RWPE2 (cell line): ENCODE measurements around the gene ZBTB22.
A peak's percentile ranks its signal among the peaks of the same experiment; 100 is the strongest.

Experiments used
- ATAC-seq: fragments of 200-7000 bp; cut with Tn5 transposase; 3 replicates; pipeline ENCODE4 v1.9.1; 2021; ENCODE audit warnings: low read depth
- DNase-seq: peaks from one replicate; pipeline ENCODE4 v3.0.0-alpha.2; 2020; ENCODE audit warnings: low spot score
- H3K27ac ChIP-seq: fragments of 450-650 bp; 2 replicates; pipeline ENCODE4 v1.5.1; 2017; ENCODE audit warnings: mild to moderate bottlenecking; ENCODE audit not compliant: poor library complexity, severe bottlenecking
- H3K27me3 ChIP-seq: fragments of 250-450 bp; sonication (Bioruptor Pico); 2 replicates; pipeline ENCODE4 v1.5.1; 2021; ENCODE audit warnings: mild to moderate bottlenecking, moderate library complexity; ENCODE audit not compliant: insufficient read depth, poor library complexity, severe bottlenecking
- H3K36me3 ChIP-seq: fragments of 250-450 bp; sonication (Bioruptor Pico); 2 replicates; pipeline ENCODE4 v1.5.1; 2020; ENCODE audit warnings: low read depth, mild to moderate bottlenecking, moderate library complexity
- H3K4me1 ChIP-seq: fragments of 250-450 bp; sonication (Bioruptor Pico); 2 replicates; pipeline ENCODE4 v1.5.1; 2021; ENCODE audit warnings: mild to moderate bottlenecking, moderate library complexity; ENCODE audit not compliant: insufficient read depth, poor library complexity, severe bottlenecking
- H3K4me3 ChIP-seq: fragments of 250-450 bp; sonication (Bioruptor Pico); 2 replicates; pipeline ENCODE4 v1.5.1; 2021; ENCODE audit warnings: mild to moderate bottlenecking, moderate library complexity; ENCODE audit not compliant: severe bottlenecking
- H3K9me3 ChIP-seq: fragments of 250-450 bp; sonication (Bioruptor Pico); 2 replicates; pipeline ENCODE4 v1.5.1; 2021; ENCODE audit warnings: mild to moderate bottlenecking, moderate library complexity; ENCODE audit not compliant: severe bottlenecking
- CTCF ChIP-seq: fragments of 450-650 bp; IDR thresholded peaks from one replicate; pipeline ENCODE4 v1.5.1; 2017; ENCODE audit warnings: mild to moderate bottlenecking, moderate library complexity; ENCODE audit not compliant: poor library complexity, severe bottlenecking

Gene ZBTB22

GRCh38 chr6:33318426-33319073 lies 1.0 kb upstream of the ZBTB22 start:
- Histone ChIP-seq H3K4me3 (peak overlapping the region; percentile 47), H3K9me3 (no peaks in the 10 kb centered on the region), H3K27me3 (no peaks in the 10 kb centered on the region), H3K27ac (peak overlapping the region; percentile 82), H3K4me1 (peaks cover 31% of the 10 kb centered on the region), H3K36me3 (peaks cover 31% of the 10 kb centered on the region)
- TF ChIP-seq CTCF, result no peak
- ATAC-seq (no peak), DNase-seq (no peak)

DNA sequence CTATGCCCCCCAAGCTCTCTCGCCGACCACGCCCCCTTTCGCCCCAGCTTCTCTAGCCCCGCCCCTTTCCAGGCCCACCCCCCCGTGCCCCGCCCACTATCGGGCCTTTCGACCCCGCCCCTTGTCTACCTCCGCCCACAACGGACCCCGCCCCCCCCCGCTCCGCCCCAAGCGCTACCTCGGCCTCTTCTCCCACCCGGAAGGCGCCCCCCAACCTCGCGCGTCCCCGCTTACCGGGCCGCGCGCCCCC lies 200 bp downstream of the ZBTB22 start:
- H3K36me3 ChIP-seq, result peaks cover 34% of the 10 kb centered on the region

DNA sequence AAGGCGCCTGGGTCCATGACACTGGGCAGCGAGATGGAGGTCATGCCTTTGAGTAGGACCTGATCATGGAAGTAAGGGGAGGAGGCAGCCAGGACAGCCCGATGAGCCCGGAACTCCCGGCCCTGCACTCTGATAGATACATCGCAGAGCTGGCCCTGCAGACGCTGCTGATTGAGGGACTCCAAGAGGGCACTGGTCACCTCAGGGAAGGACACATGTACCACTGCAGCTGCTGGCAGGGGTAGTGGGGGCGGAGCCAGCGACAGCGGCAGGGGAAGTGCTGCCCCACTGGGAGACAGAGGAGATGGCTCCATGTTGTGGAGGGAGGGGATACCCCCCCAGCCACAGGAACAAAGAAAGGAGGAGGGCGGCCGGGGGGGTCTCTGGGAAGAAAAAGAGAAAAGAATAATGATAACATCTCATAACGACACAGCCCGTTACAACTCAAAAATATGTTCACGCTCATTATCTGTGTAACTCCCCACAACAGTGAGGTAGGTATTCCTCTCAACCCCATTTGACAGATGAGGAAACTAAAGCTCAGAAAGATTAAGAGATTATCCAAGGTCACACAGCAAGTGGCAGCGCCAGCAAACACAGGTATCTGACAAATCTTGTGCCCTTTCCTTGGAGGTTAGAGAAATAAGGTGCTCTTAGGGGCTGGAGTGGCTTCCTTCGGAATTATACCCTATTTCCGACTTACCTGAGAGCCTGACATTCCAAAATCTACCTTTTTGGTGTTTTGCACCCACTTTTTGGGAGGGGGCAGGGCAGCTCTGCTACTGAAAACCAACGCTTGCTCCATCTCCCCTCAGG lies 733 bp downstream of the ZBTB22 start:
- no peaks in the 10 kb centered on the region for H3K27me3 ChIP-seq
- peaks cover 39% of the 10 kb centered on the region for H3K36me3 ChIP-seq
- peak overlapping the region; percentile 11 for H3K4me3 ChIP-seq
- no peak for ATAC-seq
- DNase-seq, result no peak
- H3K27ac ChIP-seq, result peak overlapping the region; percentile 82
- H3K4me1 ChIP-seq, result peaks cover 29% of the 10 kb centered on the region
- TF ChIP-seq CTCF, result no peak
- no peaks in the 10 kb centered on the region for H3K9me3 ChIP-seq

More for the DNA sequence above, 200 bp downstream of the ZBTB22 start:
- TF ChIP-seq CTCF, result no peak
- DNase-seq (no peak), ATAC-seq (no peak)
- no peaks in the 10 kb centered on the region for H3K9me3 ChIP-seq
- H3K27me3 ChIP-seq, result no peaks in the 10 kb centered on the region
- H3K4me1 ChIP-seq, result peaks cover 31% of the 10 kb centered on the region
- H3K4me3 ChIP-seq, result peak overlapping the region; percentile 11
- H3K27ac ChIP-seq, result peak overlapping the region; percentile 82

DNA sequence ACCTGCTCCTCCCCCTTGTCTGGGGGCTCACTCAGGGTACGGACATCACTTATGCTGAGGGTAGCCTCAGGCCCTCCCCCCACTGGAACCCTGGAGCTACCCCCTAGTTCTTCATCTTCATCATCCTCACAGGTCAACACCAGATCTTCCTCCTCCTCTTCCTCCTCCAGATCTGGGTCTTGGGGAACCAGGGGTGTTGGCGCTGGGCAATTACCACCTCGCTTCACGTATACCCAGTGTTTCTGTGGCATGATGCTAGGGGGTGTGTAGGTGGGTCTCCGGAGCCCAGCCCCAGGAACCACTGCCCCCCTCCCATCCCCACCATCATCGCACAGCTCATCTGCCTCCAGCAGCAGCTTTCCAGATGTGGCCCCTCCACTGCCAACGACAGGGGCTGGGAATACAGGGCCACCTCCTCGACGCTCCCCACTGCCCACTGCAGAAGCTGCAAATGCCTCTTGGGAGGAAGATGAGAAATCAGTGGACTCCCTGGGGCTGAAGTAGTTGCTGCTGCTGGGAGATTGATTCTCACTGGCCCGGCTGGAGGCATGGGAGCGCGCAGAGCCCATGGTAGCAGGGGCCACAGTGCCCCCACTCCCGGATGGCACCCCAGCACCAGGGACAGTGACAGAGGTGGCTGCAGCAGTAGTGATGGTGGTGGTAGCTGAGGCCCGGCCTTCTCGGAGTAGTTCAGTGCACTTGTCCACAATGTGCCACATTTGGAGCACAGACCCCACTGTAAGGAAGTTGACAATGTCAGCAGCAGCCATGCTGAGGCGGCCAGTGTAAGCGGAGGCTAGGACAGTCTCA lies 1.5 kb downstream of the ZBTB22 start:
- TF ChIP-seq CTCF, result no peak
- no peak for DNase-seq
- ATAC-seq, result no peak
- Histone ChIP-seq H3K27me3 (no peaks in the 10 kb centered on the region), H3K4me1 (peaks cover 21% of the 10 kb centered on the region), H3K27ac (no peak overlapping the region), H3K4me3 (no peak overlapping the region), H3K36me3 (peaks cover 43% of the 10 kb centered on the region), H3K9me3 (no peaks in the 10 kb centered on the region)
